Measurements from ENCODE around the gene ANKMY1.

- TF ChIP-seq CTCF (IDR thresholded peaks at IDR 0.05; ENCODE audit: low read depth, low read length) (no peak), POLR2A (IDR thresholded peaks at IDR 0.05; ENCODE audit: extremely low read depth, insufficient read length) (no peak)
These were observed 103.5 kb downstream of the ANKMY1 start for GRCh38 chr2:240454106-240454901.

Measured in NB4 (cell line).